GM23338 (cell line): ENCODE data around the gene OLA1. TPM values are rescaled to one million over a fixed set of nuclear protein-coding genes. Genes with fewer than 3 reads are reported as not detected.

Source experiments
- ATAC-seq: fragments of 200-7000 bp; cut with Tn5 transposase; 3 replicates; pipeline ENCODE4 v1.9.1; 2020
- DNase-seq: peaks from one replicate; pipeline ENCODE4 v3.0.0-alpha.2; 2015; ENCODE audit warnings: low spot score
- H2AFZ ChIP-seq: fragments of 200-600 bp; sonication (generic); 2 replicates; pipeline ENCODE4 v1.8.0; 2016; ENCODE audit warnings: antibody characterized with exemption, mild to moderate bottlenecking, moderate library complexity
- H3F3A ChIP-seq: fragments of 200-600 bp; sonication (generic); replicated peaks from 2 replicates; pipeline ENCODE4 v1.8.0; 2017; ENCODE audit warnings: antibody characterized with exemption, mixed run types, low read depth
- H3K27ac ChIP-seq: fragments of 200-600 bp; sonication (generic); 2 replicates; pipeline ENCODE4 v1.6.1; 2016; ENCODE audit warnings: low read depth
- H3K27me3 ChIP-seq: fragments of 200-600 bp; sonication (generic); 2 replicates; pipeline ENCODE4 v1.8.0; 2016; ENCODE audit warnings: mild to moderate bottlenecking, mixed run types, moderate library complexity; ENCODE audit not compliant: insufficient read depth
- H3K36me3 ChIP-seq: fragments of 200-600 bp; sonication (generic); 2 replicates; pipeline ENCODE4 v1.8.0; 2016; ENCODE audit warnings: mild to moderate bottlenecking; ENCODE audit not compliant: insufficient read depth
- H3K4me1 ChIP-seq: fragments of 200-600 bp; sonication (generic); 2 replicates; pipeline ENCODE4 v1.8.0; 2016; ENCODE audit warnings: mild to moderate bottlenecking, moderate library complexity; ENCODE audit not compliant: insufficient read depth
- H3K4me2 ChIP-seq: fragments of 200-600 bp; sonication (generic); 2 replicates; pipeline ENCODE4 v1.7.1; 2017; ENCODE audit warnings: mixed run types
- H3K4me3 ChIP-seq: fragments of 200-600 bp; sonication (generic); 2 replicates; pipeline ENCODE4 v1.6.1; 2016; ENCODE audit warnings: mixed run types
- H3K79me2 ChIP-seq: fragments of 200-600 bp; sonication (generic); replicated peaks from 2 replicates; pipeline ENCODE4 v1.8.0; 2017; ENCODE audit warnings: mild to moderate bottlenecking; ENCODE audit not compliant: insufficient read depth
- H3K9me2 ChIP-seq: fragments of 200-600 bp; sonication (generic); 2 replicates; pipeline ENCODE4 v1.8.0; 2017; ENCODE audit not compliant: insufficient read depth
- H4K20me1 ChIP-seq: fragments of 200-600 bp; sonication (generic); replicated peaks from 2 replicates; pipeline ENCODE4 v1.8.0; 2017; ENCODE audit warnings: mild to moderate bottlenecking; ENCODE audit not compliant: insufficient read depth
- H3K27ac Mint-ChIP-seq: 2 replicates; pipeline ENCODE4 v1.8.0; 2020; ENCODE audit warnings: inconsistent platforms, mild to moderate bottlenecking, moderate library complexity, mixed read lengths
- H3K27me3 Mint-ChIP-seq: 3 replicates; pipeline ENCODE4 v1.8.0; 2022; ENCODE audit warnings: low read depth, mild to moderate bottlenecking, moderate library complexity, mixed read lengths, inconsistent platforms; ENCODE audit not compliant: insufficient read depth, poor library complexity
- H3K36me3 Mint-ChIP-seq: 3 replicates; pipeline ENCODE4 v1.8.0; 2021; ENCODE audit warnings: low read depth, mild to moderate bottlenecking, inconsistent platforms, moderate library complexity, mixed read lengths
- H3K4me1 Mint-ChIP-seq: 3 replicates; pipeline ENCODE4 v1.8.0; 2020; ENCODE audit warnings: mild to moderate bottlenecking, inconsistent platforms, mixed read lengths
- H3K4me3 Mint-ChIP-seq: 3 replicates; pipeline ENCODE4 v1.8.0; 2021; ENCODE audit warnings: moderate library complexity, mild to moderate bottlenecking, inconsistent platforms, mixed read lengths
- H3K9me3 Mint-ChIP-seq: 3 replicates; pipeline ENCODE4 v1.8.0; 2020; ENCODE audit warnings: moderate library complexity, mild to moderate bottlenecking, inconsistent platforms, mixed read lengths
- CREB1 ChIP-seq: fragments of 250-450 bp; sonication (Bioruptor Pico); IDR thresholded peaks from 2 replicates; pipeline ENCODE4 v1.5.0; 2020; ENCODE audit warnings: low read depth, mild to moderate bottlenecking, moderate library complexity
- ETS1 ChIP-seq: IDR thresholded peaks from 2 replicates; pipeline ENCODE4 v1.6.1; 2016; ENCODE audit warnings: antibody characterized with exemption
- EZH2 ChIP-seq: fragments of 200-600 bp; sonication (generic); IDR thresholded peaks from one replicate; pipeline ENCODE4 v1.8.0; 2017; ENCODE audit warnings: antibody characterized with exemption, mild to moderate bottlenecking, low read depth; ENCODE audit not compliant: unreplicated experiment
- EZH2phosphoT487 ChIP-seq: fragments of 200-600 bp; sonication (generic); IDR thresholded peaks from one replicate; pipeline ENCODE4 v1.8.1; 2018; ENCODE audit warnings: antibody characterized with exemption; ENCODE audit not compliant: unreplicated experiment
- JUNB ChIP-seq: IDR thresholded peaks from one replicate; pipeline ENCODE4 v1.6.1; 2016; ENCODE audit warnings: antibody characterized with exemption; ENCODE audit not compliant: unreplicated experiment
- NANOG ChIP-seq: IDR thresholded peaks from 2 replicates; pipeline ENCODE4 v1.6.1; 2016; ENCODE audit warnings: antibody characterized with exemption, borderline replicate concordance
- POLR2AphosphoS5 ChIP-seq: IDR thresholded peaks from 2 replicates; pipeline ENCODE4 v1.6.1; 2016; ENCODE audit warnings: antibody characterized with exemption, low read depth
- STAT1 ChIP-seq: IDR thresholded peaks from one replicate; pipeline ENCODE4 v1.6.1; 2016; ENCODE audit warnings: antibody characterized with exemption; ENCODE audit not compliant: unreplicated experiment
- ZNF114 ChIP-seq: fragments of 250-450 bp; sonication (Bioruptor Pico); IDR thresholded peaks from 2 replicates; pipeline ENCODE4 v1.5.0; 2020; ENCODE audit warnings: mild to moderate bottlenecking, moderate library complexity
- ZNF331 ChIP-seq: fragments of 250-450 bp; sonication (Bioruptor Pico); IDR thresholded peaks from 2 replicates; pipeline ENCODE4 v1.5.0; 2020; ENCODE audit warnings: low read depth, mild to moderate bottlenecking, moderate library complexity
- ZNF462 ChIP-seq: fragments of 250-450 bp; sonication (Bioruptor Pico); IDR thresholded peaks from 2 replicates; pipeline ENCODE4 v1.5.0; 2020; ENCODE audit warnings: mild to moderate bottlenecking, moderate library complexity
- polyA plus RNA-seq: library from polyadenylated mRNA; unstranded; fragments of >200 nt; fragmentation: Nextera tagmentation; extraction: Ambion mirVana; gene quantifications from 2 replicates; pipeline ENCODE4 v1.2.1, GENCODE V29; 2016
- total RNA-seq: library from RNA; depleted of rRNA; stranded (reverse); fragments of >200 nt; shearing (Covaris generic); gene quantifications from 2 replicates; pipeline ENCODE4 v1.2.3, GENCODE V29; 2014
- TF ChIP-seq, protein P1 (sequence below), 2 experiments: fragments of 200-600 bp in 1 of 2; sonication (generic) in 1 of 2; conservative IDR thresholded peaks; 2 replicates each; pipeline versions ENCODE4 v1.5.1 to v1.6.1; 2016 to 2017; ENCODE audit warnings: antibody characterized with exemption in 2 of 2, low read depth in 2 of 2, mild to moderate bottlenecking in 2 of 2, moderate library complexity in 1 of 2

OLA1 gene
- total and polyA plus RNA-seq, 2 experiments from 2014 or later, result 104 to 242 TPM

DNA sequence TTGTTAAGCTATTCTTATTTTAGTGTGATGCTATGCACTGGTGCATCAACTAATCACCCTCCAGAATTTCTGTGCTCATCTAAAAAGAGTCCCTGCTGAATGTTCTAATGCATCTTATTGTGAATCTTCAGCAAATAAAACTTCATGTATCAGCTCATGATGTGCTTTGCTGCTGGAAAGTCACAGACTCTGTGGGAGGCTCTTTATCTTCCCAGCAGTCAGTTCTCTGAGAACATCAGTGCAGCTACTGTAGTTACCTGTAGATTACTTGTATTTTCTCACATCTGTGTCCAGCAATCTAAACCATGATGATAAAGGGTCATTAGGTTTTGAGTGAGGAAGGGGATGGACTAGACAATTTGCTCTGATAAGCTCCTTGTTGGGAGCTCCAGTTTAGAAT lies 141.6 kb downstream of the OLA1 start:
- Histone ChIP-seq H3K4me3 (peak overlapping the region; percentile 9; the same call in 1 of the 2 replicates), H3K27ac (no peak overlapping the region; the same call in 1 of the 2 replicates), H4K20me1 (no peaks in the 10 kb centered on the region), H3K4me2 (peak overlapping the region; percentile 37; the same call in 1 of the 2 replicates), H3F3A (no peaks in the 10 kb centered on the region), H3K27me3 (no peaks in the 10 kb centered on the region), H3K4me1 (peaks cover 26% of the 10 kb centered on the region), H3K9me2 (no peaks in the 10 kb centered on the region), H3K36me3 (no peaks in the 10 kb centered on the region), H2AFZ (no peak overlapping the region), H3K79me2 (no peaks in the 10 kb centered on the region)
- H3K27ac Mint-ChIP-seq, result no peak overlapping the region
- no peaks in the 10 kb centered on the region for H3K9me3 Mint-ChIP-seq
- TF ChIP-seq JUNB (no peak), NANOG (no peak), STAT1 (no peak), POLR2AphosphoS5 (no peak), ZNF331 (CRISPR knock-in tag) (no peak), CREB1 (CRISPR knock-in tag) (no peak), ZNF462 (CRISPR knock-in tag) (no peak), EZH2 (no peak), ZNF114 (CRISPR knock-in tag) (no peak), ETS1 (no peak), EZH2phosphoT487 (no peak)
- TF ChIP-seq, protein P1, sequence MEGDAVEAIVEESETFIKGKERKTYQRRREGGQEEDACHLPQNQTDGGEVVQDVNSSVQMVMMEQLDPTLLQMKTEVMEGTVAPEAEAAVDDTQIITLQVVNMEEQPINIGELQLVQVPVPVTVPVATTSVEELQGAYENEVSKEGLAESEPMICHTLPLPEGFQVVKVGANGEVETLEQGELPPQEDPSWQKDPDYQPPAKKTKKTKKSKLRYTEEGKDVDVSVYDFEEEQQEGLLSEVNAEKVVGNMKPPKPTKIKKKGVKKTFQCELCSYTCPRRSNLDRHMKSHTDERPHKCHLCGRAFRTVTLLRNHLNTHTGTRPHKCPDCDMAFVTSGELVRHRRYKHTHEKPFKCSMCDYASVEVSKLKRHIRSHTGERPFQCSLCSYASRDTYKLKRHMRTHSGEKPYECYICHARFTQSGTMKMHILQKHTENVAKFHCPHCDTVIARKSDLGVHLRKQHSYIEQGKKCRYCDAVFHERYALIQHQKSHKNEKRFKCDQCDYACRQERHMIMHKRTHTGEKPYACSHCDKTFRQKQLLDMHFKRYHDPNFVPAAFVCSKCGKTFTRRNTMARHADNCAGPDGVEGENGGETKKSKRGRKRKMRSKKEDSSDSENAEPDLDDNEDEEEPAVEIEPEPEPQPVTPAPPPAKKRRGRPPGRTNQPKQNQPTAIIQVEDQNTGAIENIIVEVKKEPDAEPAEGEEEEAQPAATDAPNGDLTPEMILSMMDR (conservative IDR thresholded peaks at IDR 0.05; ENCODE audit: low read depth in 2 of 2), result no peak
- H3K4me1 Mint-ChIP-seq, result peaks cover 24% of the 10 kb centered on the region
- DNase-seq, result no peak
- H3K4me3 Mint-ChIP-seq, result no peak overlapping the region
- peaks cover 4% of the 10 kb centered on the region for H3K27me3 Mint-ChIP-seq
- ATAC-seq, result peak; percentile 58
- no peaks in the 10 kb centered on the region for H3K36me3 Mint-ChIP-seq
